Astrocyte (in vitro differentiated cells and primary cell): ENCODE results near the gene TUBA1A. TPM values are rescaled to one million over a fixed set of nuclear protein-coding genes. Genes with fewer than 3 reads are reported as not detected.

ENCODE experiments used
- DNase-seq: peaks from one replicate; pipeline ENCODE4 v3.0.0-alpha.2; 2010; ENCODE audit warnings: low read depth
- FAIRE-seq: peaks from 2 replicates; lab custom pipeline; 2011; peaks lifted over from hg19 to GRCh38; lab: Jason Lieb, UNC
- H2AFZ ChIP-seq: 2 replicates; pipeline ENCODE4 v1.6.0; 2012; ENCODE audit warnings: low read depth, low read length, inconsistent platforms
- H3K27ac ChIP-seq: 2 replicates; pipeline ENCODE4 v1.5.1; 2011; ENCODE audit warnings: low read depth, low read length, inconsistent platforms
- H3K27me3 ChIP-seq: 2 replicates; pipeline ENCODE4 v1.6.0; 2011; ENCODE audit warnings: low read length, inconsistent platforms; ENCODE audit not compliant: insufficient read depth
- H3K36me3 ChIP-seq: 2 replicates; pipeline ENCODE4 v1.5.1; 2011; ENCODE audit warnings: low read length, inconsistent platforms; ENCODE audit not compliant: insufficient read depth
- H3K4me1 ChIP-seq: 2 replicates; pipeline ENCODE4 v1.5.1; 2011; ENCODE audit warnings: low read length, inconsistent platforms; ENCODE audit not compliant: insufficient read depth
- H3K4me2 ChIP-seq: 2 replicates; pipeline ENCODE4 v1.6.0; 2012; ENCODE audit warnings: low read length, inconsistent platforms
- H3K4me3 ChIP-seq: 2 replicates; pipeline ENCODE4 v1.5.1; 2011; ENCODE audit warnings: low read depth, mild to moderate bottlenecking, low read length, inconsistent platforms; ENCODE audit not compliant: insufficient read depth
- H3K79me2 ChIP-seq: 2 replicates; pipeline ENCODE4 v1.6.0; 2012; ENCODE audit warnings: mild to moderate bottlenecking, low read length, inconsistent platforms; ENCODE audit not compliant: insufficient read depth
- H3K9ac ChIP-seq: 2 replicates; pipeline ENCODE4 v1.6.0; 2012; ENCODE audit warnings: mild to moderate bottlenecking, low read length, inconsistent platforms
- H3K9me3 ChIP-seq: 2 replicates; pipeline ENCODE4 v1.5.1; 2012; ENCODE audit warnings: low read depth, mild to moderate bottlenecking, low read length, inconsistent platforms; ENCODE audit not compliant: insufficient read depth
- H4K20me1 ChIP-seq: 2 replicates; pipeline ENCODE4 v1.6.0; 2012; ENCODE audit warnings: low read length, inconsistent platforms; ENCODE audit not compliant: insufficient read depth
- H3K27ac Mint-ChIP-seq: one replicate; pipeline ENCODE4 v1.8.0; 2021; ENCODE audit warnings: mild to moderate bottlenecking, mixed read lengths; ENCODE audit not compliant: unreplicated experiment
- H3K27me3 Mint-ChIP-seq: one replicate; pipeline ENCODE4 v1.8.0; 2021; ENCODE audit warnings: low read depth, mixed read lengths; ENCODE audit not compliant: unreplicated experiment
- H3K36me3 Mint-ChIP-seq: one replicate; pipeline ENCODE4 v1.8.0; 2021; ENCODE audit warnings: low read depth, mixed read lengths; ENCODE audit not compliant: unreplicated experiment
- H3K4me1 Mint-ChIP-seq: one replicate; pipeline ENCODE4 v1.8.0; 2021; ENCODE audit warnings: low read depth, mixed read lengths; ENCODE audit not compliant: unreplicated experiment
- H3K4me3 Mint-ChIP-seq: one replicate; pipeline ENCODE4 v1.8.0; 2021; ENCODE audit warnings: mild to moderate bottlenecking, moderate library complexity, mixed read lengths; ENCODE audit not compliant: unreplicated experiment
- H3K9me3 Mint-ChIP-seq: one replicate; pipeline ENCODE4 v1.8.0; 2021; ENCODE audit warnings: mild to moderate bottlenecking, mixed read lengths; ENCODE audit not compliant: unreplicated experiment
- EZH2 ChIP-seq: IDR thresholded peaks from 2 replicates; pipeline ENCODE4 v1.6.1; 2012; ENCODE audit warnings: mild to moderate bottlenecking, low read length, inconsistent platforms; ENCODE audit not compliant: insufficient read depth
- total RNA-seq: library from RNA; stranded (reverse); gene quantifications from 2 replicates; pipeline ENCODE4 v1.2.1, GENCODE V29; 2021
- TF ChIP-seq, protein P1 (sequence below): IDR thresholded peaks from 2 replicates; pipeline ENCODE4 v1.5.1; 2011; ENCODE audit warnings: low read depth, mild to moderate bottlenecking, inconsistent platforms, low read length, moderate library complexity; ENCODE audit not compliant: insufficient read depth

Gene TUBA1A
- total RNA-seq, 1 donor from 2014 or later = 932 TPM

DNA sequence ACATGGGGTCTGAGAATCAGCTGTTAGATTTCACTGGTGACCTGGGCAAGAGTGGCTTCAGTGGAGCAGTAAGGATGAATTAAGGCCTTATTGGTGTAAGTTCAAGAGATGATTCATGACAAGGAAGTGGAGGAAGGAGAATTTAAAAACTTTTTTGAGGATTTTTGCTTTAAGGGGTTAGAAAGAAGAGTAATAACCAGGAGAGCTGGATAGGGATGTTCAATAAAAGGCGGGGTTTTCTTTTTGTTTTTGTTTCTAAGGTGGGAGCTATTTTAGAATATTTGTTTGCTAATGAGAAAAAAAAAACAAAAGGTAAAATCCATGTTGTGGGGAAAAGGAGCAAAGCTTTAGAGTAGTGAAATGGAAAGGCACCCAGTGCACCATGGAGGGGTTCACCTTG is 42.5 kb downstream of the TUBA1A start:
- no peaks in the 10 kb centered on the region for H3K9me3 Mint-ChIP-seq
- Histone ChIP-seq H3K9ac (no peak overlapping the region), H3K27ac (no peak overlapping the region), H3K4me2 (no peak overlapping the region), H3K4me1 (no peaks in the 10 kb centered on the region), H3K4me3 (no peak overlapping the region), H3K36me3 (no peaks in the 10 kb centered on the region), H3K79me2 (no peaks in the 10 kb centered on the region), H3K27me3 (no peaks in the 10 kb centered on the region), H4K20me1 (no peaks in the 10 kb centered on the region), H3K9me3 (no peaks in the 10 kb centered on the region), H2AFZ (no peak overlapping the region)
- no peak overlapping the region for H3K27ac Mint-ChIP-seq
- no peak overlapping the region for H3K4me3 Mint-ChIP-seq
- TF ChIP-seq, protein P1, sequence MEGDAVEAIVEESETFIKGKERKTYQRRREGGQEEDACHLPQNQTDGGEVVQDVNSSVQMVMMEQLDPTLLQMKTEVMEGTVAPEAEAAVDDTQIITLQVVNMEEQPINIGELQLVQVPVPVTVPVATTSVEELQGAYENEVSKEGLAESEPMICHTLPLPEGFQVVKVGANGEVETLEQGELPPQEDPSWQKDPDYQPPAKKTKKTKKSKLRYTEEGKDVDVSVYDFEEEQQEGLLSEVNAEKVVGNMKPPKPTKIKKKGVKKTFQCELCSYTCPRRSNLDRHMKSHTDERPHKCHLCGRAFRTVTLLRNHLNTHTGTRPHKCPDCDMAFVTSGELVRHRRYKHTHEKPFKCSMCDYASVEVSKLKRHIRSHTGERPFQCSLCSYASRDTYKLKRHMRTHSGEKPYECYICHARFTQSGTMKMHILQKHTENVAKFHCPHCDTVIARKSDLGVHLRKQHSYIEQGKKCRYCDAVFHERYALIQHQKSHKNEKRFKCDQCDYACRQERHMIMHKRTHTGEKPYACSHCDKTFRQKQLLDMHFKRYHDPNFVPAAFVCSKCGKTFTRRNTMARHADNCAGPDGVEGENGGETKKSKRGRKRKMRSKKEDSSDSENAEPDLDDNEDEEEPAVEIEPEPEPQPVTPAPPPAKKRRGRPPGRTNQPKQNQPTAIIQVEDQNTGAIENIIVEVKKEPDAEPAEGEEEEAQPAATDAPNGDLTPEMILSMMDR = no peak
- no peak for TF ChIP-seq EZH2
- DNase-seq = no peak
- FAIRE-seq = no peak
- peaks cover 2% of the 10 kb centered on the region for H3K36me3 Mint-ChIP-seq
- H3K4me1 Mint-ChIP-seq = peaks cover 4% of the 10 kb centered on the region
- H3K27me3 Mint-ChIP-seq = no peaks in the 10 kb centered on the region

DNA sequence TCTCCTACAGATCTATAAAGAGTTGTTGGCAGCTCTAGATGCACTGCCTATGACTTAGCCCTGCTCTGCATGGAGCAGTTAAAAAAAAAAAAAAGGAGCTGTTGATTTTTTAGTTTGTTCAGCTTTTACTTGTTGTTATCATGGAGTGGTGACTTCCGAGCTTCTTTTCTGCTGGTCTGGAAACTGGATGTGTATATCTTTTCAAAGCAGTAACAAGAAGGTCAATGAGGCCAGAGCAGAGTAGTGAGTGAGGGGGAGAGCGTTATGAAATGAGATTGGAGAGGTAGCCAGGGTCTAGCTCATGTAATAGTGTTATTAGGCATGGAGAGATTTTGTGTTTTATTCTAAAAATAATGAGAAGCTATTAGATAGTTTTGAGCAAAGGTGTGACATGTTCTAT is 44.5 kb downstream of the TUBA1A start:
- no peak overlapping the region for H3K4me3 Mint-ChIP-seq
- H3K4me1 Mint-ChIP-seq = peaks cover 3% of the 10 kb centered on the region
- TF ChIP-seq EZH2 = no peak
- TF ChIP-seq, protein P1 = no peak
- H3K36me3 ChIP-seq = no peaks in the 10 kb centered on the region
- no peak overlapping the region for H2AFZ ChIP-seq
- H3K9ac ChIP-seq = no peak overlapping the region
- no peak overlapping the region for H3K4me2 ChIP-seq
- no peak overlapping the region for H3K27ac ChIP-seq
- H3K36me3 Mint-ChIP-seq = no peaks in the 10 kb centered on the region
- H4K20me1 ChIP-seq = no peaks in the 10 kb centered on the region
- no peaks in the 10 kb centered on the region for H3K79me2 ChIP-seq
- no peaks in the 10 kb centered on the region for H3K9me3 ChIP-seq
- H3K4me1 ChIP-seq = no peaks in the 10 kb centered on the region
- no peak overlapping the region for H3K27ac Mint-ChIP-seq
- DNase-seq (no peak), FAIRE-seq (no peak)
- H3K27me3 Mint-ChIP-seq = no peaks in the 10 kb centered on the region
- H3K4me3 ChIP-seq = no peak overlapping the region
- no peaks in the 10 kb centered on the region for H3K27me3 ChIP-seq
- H3K9me3 Mint-ChIP-seq = no peaks in the 10 kb centered on the region

DNA sequence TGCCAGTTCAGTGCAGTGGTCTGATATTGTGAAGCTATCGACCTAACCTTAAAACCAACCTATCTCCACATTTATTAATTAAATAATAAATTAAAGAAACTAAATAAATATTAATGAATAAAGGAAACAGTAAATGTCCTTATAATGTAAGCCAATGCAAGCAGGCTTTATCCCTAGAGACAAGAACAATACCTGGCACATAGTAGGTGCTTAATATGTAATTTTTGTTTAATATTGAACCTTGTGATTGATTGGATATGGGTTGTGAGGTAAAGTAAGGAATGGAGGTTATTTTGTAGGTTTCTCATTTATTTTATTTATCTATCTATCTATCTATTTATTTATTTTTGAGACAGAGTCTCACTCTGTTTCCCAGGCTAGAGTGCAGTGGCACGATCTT is 49.9 kb downstream of the TUBA1A start:
- H3K36me3 Mint-ChIP-seq = no peaks in the 10 kb centered on the region
- H3K4me1 Mint-ChIP-seq = no peaks in the 10 kb centered on the region
- Histone ChIP-seq H3K79me2 (no peaks in the 10 kb centered on the region), H3K4me3 (no peak overlapping the region), H4K20me1 (no peaks in the 10 kb centered on the region), H2AFZ (no peak overlapping the region), H3K36me3 (no peaks in the 10 kb centered on the region), H3K4me1 (no peaks in the 10 kb centered on the region), H3K4me2 (no peak overlapping the region), H3K9me3 (no peaks in the 10 kb centered on the region), H3K9ac (no peak overlapping the region), H3K27me3 (no peaks in the 10 kb centered on the region), H3K27ac (no peak overlapping the region)
- no peaks in the 10 kb centered on the region for H3K27me3 Mint-ChIP-seq
- DNase-seq (no peak), FAIRE-seq (no peak)
- no peak for TF ChIP-seq EZH2
- TF ChIP-seq, protein P1 = no peak
- no peak overlapping the region for H3K27ac Mint-ChIP-seq
- no peaks in the 10 kb centered on the region for H3K9me3 Mint-ChIP-seq
- no peak overlapping the region for H3K4me3 Mint-ChIP-seq
